GM19238 (cell line): ENCODE data around the gene YIPF5.

ENCODE experiments used
- DNase-seq: peaks from one replicate; pipeline ENCODE4 v3.0.0; 2011; ENCODE audit warnings: low spot score; ENCODE audit not compliant: insufficient read length

The YIPF5 gene

GRCh38 chr5:144170276-144171024 lies at the start of gene YIPF5, which contains the start of gene KCTD16:
YIPF5 (minus strand) TSS chr5:144170659; CDS start chr5:144169955, 704 bp downstream.
KCTD16 (plus strand) TSS chr5:144170873.
- DNase-seq: peak; percentile 80

- no peak for DNase-seq
These were observed 49.4 kb upstream of the YIPF5 start for GRCh38 chr5:144219869-144220268.

- DNase-seq: no peak
These were observed 40.2 kb upstream of the YIPF5 start for GRCh38 chr5:144210655-144211054.

- DNase-seq: no peak
These were observed 38.9 kb upstream of the YIPF5 start for GRCh38 chr5:144209361-144209760.

- no peak for DNase-seq
These were observed 37.5 kb upstream of the YIPF5 start for GRCh38 chr5:144207875-144208444.

GRCh38 chr5:144206141-144206540 lies 35.7 kb upstream of the YIPF5 start:
- no peak for DNase-seq

- DNase-seq: no peak
These were observed 34.7 kb upstream of the YIPF5 start for GRCh38 chr5:144205141-144205551.

GRCh38 chr5:144203750-144204596 lies 33.5 kb upstream of the YIPF5 start:
- no peak for DNase-seq

- DNase-seq: no peak
These were observed 32.3 kb upstream of the YIPF5 start for GRCh38 chr5:144202726-144203125.

- no peak for DNase-seq
These were observed 31.6 kb upstream of the YIPF5 start for GRCh38 chr5:144202072-144202471.

GRCh38 chr5:144201588-144201987 lies 31.1 kb upstream of the YIPF5 start:
- DNase-seq: no peak

- DNase-seq: no peak
These were observed 27.9 kb upstream of the YIPF5 start for GRCh38 chr5:144198386-144198785.

GRCh38 chr5:144196612-144197011 lies 26.2 kb upstream of the YIPF5 start:
- DNase-seq: no peak

GRCh38 chr5:144195448-144195847 lies 25.0 kb upstream of the YIPF5 start:
- DNase-seq: no peak

GRCh38 chr5:144194144-144194543 lies 23.7 kb upstream of the YIPF5 start:
- no peak for DNase-seq

GRCh38 chr5:144192661-144193060 lies 22.2 kb upstream of the YIPF5 start:
- no peak for DNase-seq

GRCh38 chr5:144191998-144192397 lies 21.5 kb upstream of the YIPF5 start:
- DNase-seq: peak; percentile 23

- no peak for DNase-seq
These were observed 21.1 kb upstream of the YIPF5 start for GRCh38 chr5:144191531-144191930.

- no peak for DNase-seq
These were observed 19.5 kb upstream of the YIPF5 start for GRCh38 chr5:144189800-144190429.

- no peak for DNase-seq
These were observed 17.3 kb upstream of the YIPF5 start for GRCh38 chr5:144187699-144188294.

- DNase-seq: no peak
These were observed 12.9 kb upstream of the YIPF5 start for GRCh38 chr5:144183254-144183889.
